ENCODE measurements around the gene SH3PXD2B.
"Not testable (repeated sequence)": the region's sequence is repeated elsewhere in the genome, so short reads cannot be mapped to it uniquely, and the experiment has no call there.

Gene SH3PXD2B

GRCh38 chr5:172403817-172404216 is 50.5 kb downstream of the SH3PXD2B start:
- DNase-seq (ENCODE audit: low read depth), result no peak
- TF ChIP-seq, protein P1, sequence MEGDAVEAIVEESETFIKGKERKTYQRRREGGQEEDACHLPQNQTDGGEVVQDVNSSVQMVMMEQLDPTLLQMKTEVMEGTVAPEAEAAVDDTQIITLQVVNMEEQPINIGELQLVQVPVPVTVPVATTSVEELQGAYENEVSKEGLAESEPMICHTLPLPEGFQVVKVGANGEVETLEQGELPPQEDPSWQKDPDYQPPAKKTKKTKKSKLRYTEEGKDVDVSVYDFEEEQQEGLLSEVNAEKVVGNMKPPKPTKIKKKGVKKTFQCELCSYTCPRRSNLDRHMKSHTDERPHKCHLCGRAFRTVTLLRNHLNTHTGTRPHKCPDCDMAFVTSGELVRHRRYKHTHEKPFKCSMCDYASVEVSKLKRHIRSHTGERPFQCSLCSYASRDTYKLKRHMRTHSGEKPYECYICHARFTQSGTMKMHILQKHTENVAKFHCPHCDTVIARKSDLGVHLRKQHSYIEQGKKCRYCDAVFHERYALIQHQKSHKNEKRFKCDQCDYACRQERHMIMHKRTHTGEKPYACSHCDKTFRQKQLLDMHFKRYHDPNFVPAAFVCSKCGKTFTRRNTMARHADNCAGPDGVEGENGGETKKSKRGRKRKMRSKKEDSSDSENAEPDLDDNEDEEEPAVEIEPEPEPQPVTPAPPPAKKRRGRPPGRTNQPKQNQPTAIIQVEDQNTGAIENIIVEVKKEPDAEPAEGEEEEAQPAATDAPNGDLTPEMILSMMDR (IDR thresholded peaks at IDR 0.05; ENCODE audit: insufficient read depth, low read depth, low read length, missing control alignments), result no peak
- H3K4me3 ChIP-seq (ENCODE audit: low read length), result no peak overlapping the region

GRCh38 chr5:172403189-172403796 is 51.0 kb downstream of the SH3PXD2B start:
- H3K4me3 ChIP-seq (ENCODE audit: low read length), result no peak overlapping the region
- TF ChIP-seq, protein P1 (IDR thresholded peaks at IDR 0.05; ENCODE audit: insufficient read depth, low read depth, low read length, missing control alignments), result no peak
- DNase-seq (ENCODE audit: low read depth), result no peak

DNA sequence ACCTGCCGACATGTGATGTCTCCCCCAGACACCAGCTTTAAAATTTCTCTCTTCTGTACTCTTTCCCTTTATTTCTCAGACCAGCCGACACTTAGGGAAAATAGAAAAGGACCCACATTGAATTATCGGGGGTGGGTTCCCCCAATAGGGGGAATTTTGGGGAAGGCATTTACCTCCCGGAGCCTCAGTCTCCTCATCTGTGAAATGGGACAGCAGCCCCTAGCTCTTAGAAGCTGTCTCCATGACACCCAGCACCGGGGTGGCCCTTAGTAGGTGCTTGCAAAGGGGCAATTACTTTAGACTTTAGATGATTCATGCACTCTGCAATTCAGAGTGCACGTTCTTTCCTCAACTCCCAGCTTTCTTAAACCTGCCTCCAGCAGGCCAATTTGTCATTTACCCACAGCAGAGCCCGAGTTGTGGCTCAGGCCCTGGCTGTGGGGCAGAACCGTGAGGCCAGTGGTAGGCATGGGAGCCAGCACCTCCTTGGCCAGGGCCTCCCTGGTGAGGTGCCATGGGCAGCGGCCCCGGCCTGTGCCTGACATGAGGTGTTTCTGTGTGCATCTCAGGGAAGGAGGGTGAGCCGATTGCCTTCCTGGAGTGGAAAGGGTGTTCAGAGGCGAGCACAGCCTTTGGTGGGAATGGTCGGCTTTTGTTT is 51.7 kb downstream of the SH3PXD2B start:
- TF ChIP-seq, protein P1 (IDR thresholded peaks at IDR 0.05; ENCODE audit: insufficient read depth, low read depth, low read length, missing control alignments), result no peak
- H3K4me3 ChIP-seq (ENCODE audit: low read length), result no peak overlapping the region
- no peak for DNase-seq (ENCODE audit: low read depth)

DNA sequence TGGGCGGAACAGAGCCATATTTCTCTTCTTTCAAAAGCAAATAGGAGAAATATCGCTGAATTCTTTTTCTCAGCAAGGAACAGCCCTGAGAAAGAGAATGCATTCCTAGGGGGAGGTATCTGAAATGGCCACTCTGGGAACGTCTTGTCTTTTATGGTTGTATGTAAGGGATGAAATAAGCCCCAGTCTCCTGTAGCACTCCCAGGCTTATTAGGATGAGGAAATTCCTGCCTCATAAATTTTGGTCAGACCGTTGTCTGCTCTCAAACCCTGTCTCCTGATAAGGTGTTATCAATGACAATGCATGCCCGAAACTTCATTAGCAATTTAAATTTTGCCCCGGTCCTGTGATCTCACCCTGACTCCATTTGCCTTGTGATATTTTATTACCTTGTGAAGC is 52.3 kb downstream of the SH3PXD2B start:
- not testable (repeated sequence) for DNase-seq (ENCODE audit: low read depth); H3K4me3 ChIP-seq (ENCODE audit: low read length)

- no peak for DNase-seq (ENCODE audit: low read depth)
- H3K4me3 ChIP-seq (ENCODE audit: low read length), result no peak overlapping the region
- TF ChIP-seq, protein P1 (IDR thresholded peaks at IDR 0.05; ENCODE audit: insufficient read depth, low read depth, low read length, missing control alignments), result no peak
Observed at GRCh38 chr5:172399826-172400225, 54.5 kb downstream of the SH3PXD2B start.

DNA sequence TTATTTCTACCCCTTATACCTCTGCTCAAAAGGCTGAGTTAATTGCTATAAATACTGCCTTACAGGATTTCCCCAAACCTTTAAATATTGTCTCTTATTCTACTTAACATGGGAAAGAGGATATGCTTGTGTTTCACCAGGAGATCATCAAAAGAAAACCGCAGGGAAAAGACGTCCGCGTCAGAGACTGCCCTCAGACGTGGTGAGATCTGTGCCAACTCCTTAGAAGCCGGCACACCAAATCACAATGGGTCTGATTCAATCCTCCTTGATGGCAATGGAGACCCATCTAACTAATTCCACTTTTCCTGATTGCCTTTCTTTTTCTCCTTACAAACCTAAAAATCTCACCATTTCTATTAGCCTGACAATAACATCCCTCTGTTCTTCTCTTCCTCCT is 55.0 kb downstream of the SH3PXD2B start:
- no peak overlapping the region for H3K4me3 ChIP-seq (ENCODE audit: low read length)
- no peak for DNase-seq (ENCODE audit: low read depth)
- TF ChIP-seq, protein P1 (IDR thresholded peaks at IDR 0.05; ENCODE audit: insufficient read depth, low read depth, low read length, missing control alignments), result no peak

DNA sequence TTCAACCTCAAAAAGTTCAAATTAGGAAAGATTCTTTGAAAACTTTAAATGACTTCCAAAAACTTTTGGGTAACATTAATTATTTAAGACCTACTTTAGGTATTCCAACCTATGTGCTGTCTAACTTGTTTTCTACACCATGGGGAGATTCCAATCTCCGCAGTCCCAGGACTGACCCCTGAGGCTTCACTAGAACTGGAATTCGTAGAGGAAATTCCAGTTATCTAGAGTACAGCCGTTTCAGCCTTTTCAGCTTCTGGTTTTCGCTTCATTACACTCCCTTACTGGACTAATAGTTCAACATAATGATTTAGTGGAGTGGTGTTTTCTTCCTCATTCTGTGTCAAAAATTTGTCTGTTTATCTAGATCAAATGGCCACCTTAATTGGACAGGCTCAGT is 55.7 kb downstream of the SH3PXD2B start:
- DNase-seq (ENCODE audit: low read depth); H3K4me3 ChIP-seq (ENCODE audit: low read length): not testable (repeated sequence)

GRCh38 chr5:172396994-172397393 is 57.3 kb downstream of the SH3PXD2B start:
- H3K4me3 ChIP-seq (ENCODE audit: low read length); DNase-seq (ENCODE audit: low read depth): not testable (repeated sequence)
